GM23338 (cell line): ENCODE data around the gene BCAS3. TPM values are rescaled to one million over a fixed set of nuclear protein-coding genes. Genes with fewer than 3 reads are reported as not detected.

Experiments
- ATAC-seq: fragments of 200-7000 bp; cut with Tn5 transposase; 3 replicates; pipeline ENCODE4 v1.9.1; 2020
- DNase-seq: peaks from one replicate; pipeline ENCODE4 v3.0.0-alpha.2; 2015; ENCODE audit warnings: low spot score
- H2AFZ ChIP-seq: fragments of 200-600 bp; sonication (generic); 2 replicates; pipeline ENCODE4 v1.8.0; 2016; ENCODE audit warnings: antibody characterized with exemption, mild to moderate bottlenecking, moderate library complexity
- H3F3A ChIP-seq: fragments of 200-600 bp; sonication (generic); replicated peaks from 2 replicates; pipeline ENCODE4 v1.8.0; 2017; ENCODE audit warnings: antibody characterized with exemption, mixed run types, low read depth
- H3K27ac ChIP-seq: fragments of 200-600 bp; sonication (generic); 2 replicates; pipeline ENCODE4 v1.6.1; 2016; ENCODE audit warnings: low read depth
- H3K27me3 ChIP-seq: fragments of 200-600 bp; sonication (generic); 2 replicates; pipeline ENCODE4 v1.8.0; 2016; ENCODE audit warnings: mild to moderate bottlenecking, mixed run types, moderate library complexity; ENCODE audit not compliant: insufficient read depth
- H3K36me3 ChIP-seq: fragments of 200-600 bp; sonication (generic); 2 replicates; pipeline ENCODE4 v1.8.0; 2016; ENCODE audit warnings: mild to moderate bottlenecking; ENCODE audit not compliant: insufficient read depth
- H3K4me1 ChIP-seq: fragments of 200-600 bp; sonication (generic); 2 replicates; pipeline ENCODE4 v1.8.0; 2016; ENCODE audit warnings: mild to moderate bottlenecking, moderate library complexity; ENCODE audit not compliant: insufficient read depth
- H3K4me2 ChIP-seq: fragments of 200-600 bp; sonication (generic); 2 replicates; pipeline ENCODE4 v1.7.1; 2017; ENCODE audit warnings: mixed run types
- H3K4me3 ChIP-seq: fragments of 200-600 bp; sonication (generic); 2 replicates; pipeline ENCODE4 v1.6.1; 2016; ENCODE audit warnings: mixed run types
- H3K79me2 ChIP-seq: fragments of 200-600 bp; sonication (generic); replicated peaks from 2 replicates; pipeline ENCODE4 v1.8.0; 2017; ENCODE audit warnings: mild to moderate bottlenecking; ENCODE audit not compliant: insufficient read depth
- H3K9me2 ChIP-seq: fragments of 200-600 bp; sonication (generic); 2 replicates; pipeline ENCODE4 v1.8.0; 2017; ENCODE audit not compliant: insufficient read depth
- H4K20me1 ChIP-seq: fragments of 200-600 bp; sonication (generic); replicated peaks from 2 replicates; pipeline ENCODE4 v1.8.0; 2017; ENCODE audit warnings: mild to moderate bottlenecking; ENCODE audit not compliant: insufficient read depth
- H3K27ac Mint-ChIP-seq: 2 replicates; pipeline ENCODE4 v1.8.0; 2020; ENCODE audit warnings: inconsistent platforms, mild to moderate bottlenecking, moderate library complexity, mixed read lengths
- H3K27me3 Mint-ChIP-seq: 3 replicates; pipeline ENCODE4 v1.8.0; 2022; ENCODE audit warnings: low read depth, mild to moderate bottlenecking, moderate library complexity, mixed read lengths, inconsistent platforms; ENCODE audit not compliant: insufficient read depth, poor library complexity
- H3K36me3 Mint-ChIP-seq: 3 replicates; pipeline ENCODE4 v1.8.0; 2021; ENCODE audit warnings: low read depth, mild to moderate bottlenecking, inconsistent platforms, moderate library complexity, mixed read lengths
- H3K4me1 Mint-ChIP-seq: 3 replicates; pipeline ENCODE4 v1.8.0; 2020; ENCODE audit warnings: mild to moderate bottlenecking, inconsistent platforms, mixed read lengths
- H3K4me3 Mint-ChIP-seq: 3 replicates; pipeline ENCODE4 v1.8.0; 2021; ENCODE audit warnings: moderate library complexity, mild to moderate bottlenecking, inconsistent platforms, mixed read lengths
- H3K9me3 Mint-ChIP-seq: 3 replicates; pipeline ENCODE4 v1.8.0; 2020; ENCODE audit warnings: moderate library complexity, mild to moderate bottlenecking, inconsistent platforms, mixed read lengths
- CREB1 ChIP-seq: fragments of 250-450 bp; sonication (Bioruptor Pico); IDR thresholded peaks from 2 replicates; pipeline ENCODE4 v1.5.0; 2020; ENCODE audit warnings: low read depth, mild to moderate bottlenecking, moderate library complexity
- POLR2AphosphoS5 ChIP-seq: IDR thresholded peaks from 2 replicates; pipeline ENCODE4 v1.6.1; 2016; ENCODE audit warnings: antibody characterized with exemption, low read depth
- STAT1 ChIP-seq: IDR thresholded peaks from one replicate; pipeline ENCODE4 v1.6.1; 2016; ENCODE audit warnings: antibody characterized with exemption; ENCODE audit not compliant: unreplicated experiment
- ZNF114 ChIP-seq: fragments of 250-450 bp; sonication (Bioruptor Pico); IDR thresholded peaks from 2 replicates; pipeline ENCODE4 v1.5.0; 2020; ENCODE audit warnings: mild to moderate bottlenecking, moderate library complexity
- polyA plus RNA-seq: library from polyadenylated mRNA; unstranded; fragments of >200 nt; fragmentation: Nextera tagmentation; extraction: Ambion mirVana; gene quantifications from 2 replicates; pipeline ENCODE4 v1.2.1, GENCODE V29; 2016
- total RNA-seq: library from RNA; depleted of rRNA; stranded (reverse); fragments of >200 nt; shearing (Covaris generic); gene quantifications from 2 replicates; pipeline ENCODE4 v1.2.3, GENCODE V29; 2014
- TF ChIP-seq, protein P1 (sequence below): IDR thresholded peaks from one replicate; pipeline ENCODE4 v1.6.1; 2018; ENCODE audit warnings: antibody characterized with exemption; ENCODE audit not compliant: unreplicated experiment
- TF ChIP-seq, protein P2 (sequence below): fragments of 250-450 bp; sonication (Bioruptor Pico); IDR thresholded peaks from 2 replicates; pipeline ENCODE4 v1.5.0; 2020; ENCODE audit warnings: mild to moderate bottlenecking, moderate library complexity

BCAS3 gene
- total and polyA plus RNA-seq, 2 experiments from 2014 or later, result 8.2 to 28.0 TPM

DNA sequence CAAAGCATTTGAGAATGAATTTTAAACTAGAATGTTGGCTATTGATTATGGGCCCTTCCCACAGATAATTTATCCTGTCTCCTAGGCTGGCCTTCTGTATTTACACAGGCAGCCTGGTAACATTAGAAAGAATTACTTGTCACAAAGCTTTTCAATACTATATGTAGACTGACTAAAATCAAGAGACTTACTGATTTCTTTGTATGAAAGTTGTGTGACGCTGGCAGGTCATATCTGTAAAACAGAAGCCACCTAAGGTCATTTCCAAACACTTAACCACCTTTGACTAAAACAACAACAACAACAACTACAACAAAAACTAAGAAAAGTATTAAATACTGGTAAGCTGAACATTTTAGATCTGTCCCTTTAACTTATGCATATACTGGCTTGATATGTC is 393.0 kb downstream of the BCAS3 start:
- TF ChIP-seq CREB1, result no peak
- TF ChIP-seq STAT1, result no peak
- TF ChIP-seq, protein P1, sequence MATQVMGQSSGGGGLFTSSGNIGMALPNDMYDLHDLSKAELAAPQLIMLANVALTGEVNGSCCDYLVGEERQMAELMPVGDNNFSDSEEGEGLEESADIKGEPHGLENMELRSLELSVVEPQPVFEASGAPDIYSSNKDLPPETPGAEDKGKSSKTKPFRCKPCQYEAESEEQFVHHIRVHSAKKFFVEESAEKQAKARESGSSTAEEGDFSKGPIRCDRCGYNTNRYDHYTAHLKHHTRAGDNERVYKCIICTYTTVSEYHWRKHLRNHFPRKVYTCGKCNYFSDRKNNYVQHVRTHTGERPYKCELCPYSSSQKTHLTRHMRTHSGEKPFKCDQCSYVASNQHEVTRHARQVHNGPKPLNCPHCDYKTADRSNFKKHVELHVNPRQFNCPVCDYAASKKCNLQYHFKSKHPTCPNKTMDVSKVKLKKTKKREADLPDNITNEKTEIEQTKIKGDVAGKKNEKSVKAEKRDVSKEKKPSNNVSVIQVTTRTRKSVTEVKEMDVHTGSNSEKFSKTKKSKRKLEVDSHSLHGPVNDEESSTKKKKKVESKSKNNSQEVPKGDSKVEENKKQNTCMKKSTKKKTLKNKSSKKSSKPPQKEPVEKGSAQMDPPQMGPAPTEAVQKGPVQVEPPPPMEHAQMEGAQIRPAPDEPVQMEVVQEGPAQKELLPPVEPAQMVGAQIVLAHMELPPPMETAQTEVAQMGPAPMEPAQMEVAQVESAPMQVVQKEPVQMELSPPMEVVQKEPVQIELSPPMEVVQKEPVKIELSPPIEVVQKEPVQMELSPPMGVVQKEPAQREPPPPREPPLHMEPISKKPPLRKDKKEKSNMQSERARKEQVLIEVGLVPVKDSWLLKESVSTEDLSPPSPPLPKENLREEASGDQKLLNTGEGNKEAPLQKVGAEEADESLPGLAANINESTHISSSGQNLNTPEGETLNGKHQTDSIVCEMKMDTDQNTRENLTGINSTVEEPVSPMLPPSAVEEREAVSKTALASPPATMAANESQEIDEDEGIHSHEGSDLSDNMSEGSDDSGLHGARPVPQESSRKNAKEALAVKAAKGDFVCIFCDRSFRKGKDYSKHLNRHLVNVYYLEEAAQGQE, result no peak
- TF ChIP-seq POLR2AphosphoS5, result no peak
- no peak for TF ChIP-seq ZNF114 (CRISPR knock-in tag)
- TF ChIP-seq, protein P2, sequence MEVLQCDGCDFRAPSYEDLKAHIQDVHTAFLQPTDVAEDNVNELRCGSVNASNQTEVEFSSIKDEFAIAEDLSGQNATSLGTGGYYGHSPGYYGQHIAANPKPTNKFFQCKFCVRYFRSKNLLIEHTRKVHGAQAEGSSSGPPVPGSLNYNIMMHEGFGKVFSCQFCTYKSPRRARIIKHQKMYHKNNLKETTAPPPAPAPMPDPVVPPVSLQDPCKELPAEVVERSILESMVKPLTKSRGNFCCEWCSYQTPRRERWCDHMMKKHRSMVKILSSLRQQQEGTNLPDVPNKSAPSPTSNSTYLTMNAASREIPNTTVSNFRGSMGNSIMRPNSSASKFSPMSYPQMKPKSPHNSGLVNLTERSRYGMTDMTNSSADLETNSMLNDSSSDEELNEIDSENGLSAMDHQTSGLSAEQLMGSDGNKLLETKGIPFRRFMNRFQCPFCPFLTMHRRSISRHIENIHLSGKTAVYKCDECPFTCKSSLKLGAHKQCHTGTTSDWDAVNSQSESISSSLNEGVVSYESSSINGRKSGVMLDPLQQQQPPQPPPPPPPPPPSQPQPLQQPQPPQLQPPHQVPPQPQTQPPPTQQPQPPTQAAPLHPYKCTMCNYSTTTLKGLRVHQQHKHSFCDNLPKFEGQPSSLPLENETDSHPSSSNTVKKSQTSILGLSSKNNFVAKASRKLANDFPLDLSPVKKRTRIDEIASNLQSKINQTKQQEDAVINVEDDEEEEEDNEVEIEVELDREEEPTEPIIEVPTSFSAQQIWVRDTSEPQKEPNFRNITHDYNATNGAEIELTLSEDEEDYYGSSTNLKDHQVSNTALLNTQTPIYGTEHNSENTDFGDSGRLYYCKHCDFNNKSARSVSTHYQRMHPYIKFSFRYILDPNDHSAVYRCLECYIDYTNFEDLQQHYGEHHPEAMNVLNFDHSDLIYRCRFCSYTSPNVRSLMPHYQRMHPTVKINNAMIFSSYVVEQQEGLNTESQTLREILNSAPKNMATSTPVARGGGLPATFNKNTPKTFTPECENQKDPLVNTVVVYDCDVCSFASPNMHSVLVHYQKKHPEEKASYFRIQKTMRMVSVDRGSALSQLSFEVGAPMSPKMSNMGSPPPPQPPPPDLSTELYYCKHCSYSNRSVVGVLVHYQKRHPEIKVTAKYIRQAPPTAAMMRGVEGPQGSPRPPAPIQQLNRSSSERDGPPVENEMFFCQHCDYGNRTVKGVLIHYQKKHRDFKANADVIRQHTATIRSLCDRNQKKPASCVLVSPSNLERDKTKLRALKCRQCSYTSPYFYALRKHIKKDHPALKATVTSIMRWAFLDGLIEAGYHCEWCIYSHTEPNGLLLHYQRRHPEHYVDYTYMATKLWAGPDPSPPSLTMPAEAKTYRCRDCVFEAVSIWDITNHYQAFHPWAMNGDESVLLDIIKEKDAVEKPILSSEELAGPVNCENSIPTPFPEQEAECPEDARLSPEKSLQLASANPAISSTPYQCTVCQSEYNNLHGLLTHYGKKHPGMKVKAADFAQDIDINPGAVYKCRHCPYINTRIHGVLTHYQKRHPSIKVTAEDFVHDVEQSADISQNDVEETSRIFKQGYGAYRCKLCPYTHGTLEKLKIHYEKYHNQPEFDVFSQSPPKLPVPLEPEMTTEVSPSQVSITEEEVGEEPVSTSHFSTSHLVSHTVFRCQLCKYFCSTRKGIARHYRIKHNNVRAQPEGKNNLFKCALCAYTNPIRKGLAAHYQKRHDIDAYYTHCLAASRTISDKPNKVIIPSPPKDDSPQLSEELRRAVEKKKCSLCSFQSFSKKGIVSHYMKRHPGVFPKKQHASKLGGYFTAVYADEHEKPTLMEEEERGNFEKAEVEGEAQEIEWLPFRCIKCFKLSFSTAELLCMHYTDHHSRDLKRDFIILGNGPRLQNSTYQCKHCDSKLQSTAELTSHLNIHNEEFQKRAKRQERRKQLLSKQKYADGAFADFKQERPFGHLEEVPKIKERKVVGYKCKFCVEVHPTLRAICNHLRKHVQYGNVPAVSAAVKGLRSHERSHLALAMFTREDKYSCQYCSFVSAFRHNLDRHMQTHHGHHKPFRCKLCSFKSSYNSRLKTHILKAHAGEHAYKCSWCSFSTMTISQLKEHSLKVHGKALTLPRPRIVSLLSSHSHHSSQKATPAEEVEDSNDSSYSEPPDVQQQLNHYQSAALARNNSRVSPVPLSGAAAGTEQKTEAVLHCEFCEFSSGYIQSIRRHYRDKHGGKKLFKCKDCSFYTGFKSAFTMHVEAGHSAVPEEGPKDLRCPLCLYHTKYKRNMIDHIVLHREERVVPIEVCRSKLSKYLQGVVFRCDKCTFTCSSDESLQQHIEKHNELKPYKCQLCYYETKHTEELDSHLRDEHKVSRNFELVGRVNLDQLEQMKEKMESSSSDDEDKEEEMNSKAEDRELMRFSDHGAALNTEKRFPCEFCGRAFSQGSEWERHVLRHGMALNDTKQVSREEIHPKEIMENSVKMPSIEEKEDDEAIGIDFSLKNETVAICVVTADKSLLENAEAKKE (CRISPR knock-in tag), result no peak
- Histone ChIP-seq H3K4me2 (no peak overlapping the region), H4K20me1 (no peaks in the 10 kb centered on the region), H3K79me2 (no peaks in the 10 kb centered on the region), H3K4me1 (0 out of 2 replicates have a peak, but pooled peaks cover 9% of the 10 kb centered on the region), H3F3A (no peaks in the 10 kb centered on the region), H2AFZ (no peak overlapping the region), H3K9me2 (no peaks in the 10 kb centered on the region), H3K4me3 (no peak overlapping the region), H3K36me3 (no peaks in the 10 kb centered on the region), H3K27me3 (no peaks in the 10 kb centered on the region), H3K27ac (no peak overlapping the region)
- H3K4me3 Mint-ChIP-seq, result no peak overlapping the region
- no peaks in the 10 kb centered on the region for H3K27me3 Mint-ChIP-seq
- H3K9me3 Mint-ChIP-seq, result no peaks in the 10 kb centered on the region
- H3K36me3 Mint-ChIP-seq, result no peaks in the 10 kb centered on the region
- H3K4me1 Mint-ChIP-seq, result peaks cover 9% of the 10 kb centered on the region
- ATAC-seq, result no peak
- DNase-seq, result no peak
- no peak overlapping the region for H3K27ac Mint-ChIP-seq
